ENCODE results near the gene HNRNPL. TPM values are rescaled to one million over a fixed set of nuclear protein-coding genes. Genes with fewer than 3 reads are reported as not detected.
"Not testable (repeated sequence)": the region's sequence is repeated elsewhere in the genome, so short reads cannot be mapped to it uniquely, and the experiment has no call there.

HNRNPL gene
- 100 to 1,000 TPM; 191 to 194 TPM for total RNA-seq
- long read RNA-seq, donor 1, transcript HNRNPL-201 (13 exons, 2,471 nt), result major isoform, 38 of 66 reads
- long read RNA-seq, donor 1, partial matches to known transcripts, result 18 of 66 reads
- long read RNA-seq, donor 1, other reads (novel, unspliced or antisense), result 4 of 66 reads
- long read RNA-seq, donor 2, transcript HNRNPL-211 (6 exons, 1,127 nt), result major isoform, 7 of 24 reads
- long read RNA-seq, donor 2, partial matches to known transcripts, result 5 of 24 reads
- long read RNA-seq, donor 2, other reads (novel, unspliced or antisense), result 8 of 24 reads

- intact Hi-C loops (cut with DNase I), result loop anchor here in 1 of 2 donors (5.0 kb wide), 1 partner anchor 203 kb away; the partner anchor contains the start of gene ACTN4
- peak; percentile 99 for DNase-seq (ENCODE audit: low spot score)
These were observed at the start of gene HNRNPL for GRCh38 chr19:38849860-38850435. TSS of gene HNRNPL (minus strand) at chr19:38849986. CDS start at chr19:38849966, 20 bp downstream.

GRCh38 chr19:38898788-38899446 is 49.1 kb upstream of the HNRNPL start:
- intact Hi-C loops (cut with DNase I), result no loop called here
- no peak for DNase-seq (ENCODE audit: low spot score)

GRCh38 chr19:38894968-38895367 is 45.2 kb upstream of the HNRNPL start:
- intact Hi-C loops (cut with DNase I), result no loop called here
- no peak for DNase-seq (ENCODE audit: low spot score)

- DNase-seq (ENCODE audit: low spot score), result no peak
- intact Hi-C loops (cut with DNase I), result no loop called here
These were observed 43.6 kb upstream of the HNRNPL start for GRCh38 chr19:38893341-38893771.

- intact Hi-C loops (cut with DNase I), result no loop called here
- no peak for DNase-seq (ENCODE audit: low spot score)
These were observed 43.1 kb upstream of the HNRNPL start for GRCh38 chr19:38892841-38893240.

GRCh38 chr19:38891771-38892170 is 42.0 kb upstream of the HNRNPL start:
- intact Hi-C loops (cut with DNase I), result no loop called here

GRCh38 chr19:38890686-38891085 is 40.9 kb upstream of the HNRNPL start:
- DNase-seq (ENCODE audit: low spot score), result no peak
- intact Hi-C loops (cut with DNase I), result no loop called here

More at GRCh38 chr19:38891771-38892170, 42.0 kb upstream of the HNRNPL start:
- DNase-seq (ENCODE audit: low spot score), result no peak

GRCh38 chr19:38889803-38890202 is 40.0 kb upstream of the HNRNPL start:
- intact Hi-C loops (cut with DNase I), result no loop called here
- DNase-seq (ENCODE audit: low spot score), result no peak

GRCh38 chr19:38888876-38889275 is 39.1 kb upstream of the HNRNPL start:
- intact Hi-C loops (cut with DNase I), result no loop called here

GRCh38 chr19:38884691-38885090 is 34.9 kb upstream of the HNRNPL start:
- intact Hi-C loops (cut with DNase I); DNase-seq (ENCODE audit: low spot score): not testable (repeated sequence)

More at GRCh38 chr19:38888876-38889275, 39.1 kb upstream of the HNRNPL start:
- DNase-seq (ENCODE audit: low spot score), result no peak

- no peak for DNase-seq (ENCODE audit: low spot score)
- intact Hi-C loops (cut with DNase I), result no loop called here
These were observed 33.5 kb upstream of the HNRNPL start for GRCh38 chr19:38883286-38883685.

GRCh38 chr19:38880882-38881609 is 31.3 kb upstream of the HNRNPL start:
- no peak for DNase-seq (ENCODE audit: low spot score)
- intact Hi-C loops (cut with DNase I), result no loop called here

- intact Hi-C loops (cut with DNase I), result no loop called here
- no peak for DNase-seq (ENCODE audit: low spot score)
These were observed 30.5 kb upstream of the HNRNPL start for GRCh38 chr19:38880076-38880881.

- intact Hi-C loops (cut with DNase I), result loop anchor here in 1 of 2 donors (2.0 kb wide), 1 partner anchor 27 kb away; no protein-coding TSS in a partner anchor
- DNase-seq (ENCODE audit: low spot score), result no peak
These were observed 29.6 kb upstream of the HNRNPL start for GRCh38 chr19:38879400-38879751.

GRCh38 chr19:38878575-38879399 is 29.0 kb upstream of the HNRNPL start:
- intact Hi-C loops (cut with DNase I), result loop anchor here in 1 of 2 donors (2.0 kb wide), 1 partner anchor 26 kb away; no protein-coding TSS in a partner anchor
- no peak for DNase-seq (ENCODE audit: low spot score)

GRCh38 chr19:38877781-38878574 is 28.2 kb upstream of the HNRNPL start, which contains the start of gene RINL:
TSS of gene RINL (minus strand) at chr19:38878275. CDS start at chr19:38876742, 1,533 bp downstream.
- DNase-seq (ENCODE audit: low spot score), result no peak
- intact Hi-C loops (cut with DNase I), result loop anchor here in 1 of 2 donors (2.0 kb wide), 1 partner anchor 25 kb away; no protein-coding TSS in a partner anchor

Data from posterior vena cava (tissue), 2 donors.